Astrocyte (in vitro differentiated cells and primary cell): ENCODE data around the gene NAA50.

ENCODE experiments used
- CTCF ChIP-seq: IDR thresholded peaks from 2 replicates; pipeline ENCODE4 v1.5.1; 2011; ENCODE audit warnings: low read depth, mild to moderate bottlenecking, inconsistent platforms, low read length, moderate library complexity; ENCODE audit not compliant: insufficient read depth
- EZH2 ChIP-seq: IDR thresholded peaks from 2 replicates; pipeline ENCODE4 v1.6.1; 2012; ENCODE audit warnings: mild to moderate bottlenecking, low read length, inconsistent platforms; ENCODE audit not compliant: insufficient read depth

- TF ChIP-seq CTCF (no peak), EZH2 (no peak)
Observed at GRCh38 chr3:113677737-113678136, 68.3 kb downstream of the NAA50 start.
